ENCODE results near the gene CCR1.

- TF ChIP-seq EZH2 (IDR thresholded peaks at IDR 0.05) = no peak
- TF ChIP-seq CTCF (IDR thresholded peaks at IDR 0.05 in 2 of 3, conservative IDR thresholded peaks at IDR 0.05 in 1 of 3; ENCODE audit: borderline replicate concordance in 1 of 3, insufficient read depth in 1 of 3, low read depth in 2 of 3, low read length in 2 of 3) = peak; percentile 75 to 91 (median 83)
- TF ChIP-seq REST (IDR thresholded peaks at IDR 0.05; ENCODE audit: low read depth) = no peak
- no peak for TF ChIP-seq POLR2AphosphoS5 (IDR thresholded peaks at IDR 0.05; ENCODE audit: low read depth, low read length)
- no peak for TF ChIP-seq SRF (IDR thresholded peaks at IDR 0.05; ENCODE audit: low read depth)
- TF ChIP-seq JUND (IDR thresholded peaks at IDR 0.05) = no peak
- TF ChIP-seq RAD21 (IDR thresholded peaks at IDR 0.05; ENCODE audit: low read depth) = peak; percentile 88
- TF ChIP-seq POLR2A (IDR thresholded peaks at IDR 0.05; ENCODE audit: borderline replicate concordance, extremely low read depth, insufficient read depth, insufficient read length) = no peak
- no peak for TF ChIP-seq SP1 (IDR thresholded peaks at IDR 0.05; ENCODE audit: low read depth)
These were observed at the start of gene CCR1 for GRCh38 chr3:46208167-46208704.

All from HCT116 (cell line).